Esophagus muscularis mucosa (tissue), 4 donors: ENCODE measurements around the gene ZFAND5. TPM values are rescaled to one million over a fixed set of nuclear protein-coding genes. Genes with fewer than 3 reads are reported as not detected.

Experiments
- DNase-seq: peaks from one replicate; pipeline ENCODE4 v3.0.0-alpha.2; 2017; ENCODE audit errors: extremely low spot score
- H3K27ac ChIP-seq, 4 donors: fragments of 200-600 bp; sonication (generic); replicated peaks in 1 of 4; 1 replicate in 3 of 4; 2 replicates in 1 of 4; pipeline ENCODE4 v1.5.1; 2016 to 2019; ENCODE audit warnings: mild to moderate bottlenecking in 1 of 4
- H3K27me3 ChIP-seq, 4 donors: fragments of 200-600 bp; sonication (generic); one replicate each; pipeline versions ENCODE4 v1.5.1 to v1.6.0; 2016 to 2019
- H3K36me3 ChIP-seq, 4 donors: fragments of 200-600 bp; sonication (generic); one replicate each; pipeline ENCODE4 v1.5.1; 2016 to 2019
- H3K4me1 ChIP-seq, 4 donors: fragments of 200-600 bp; sonication (generic); one replicate each; pipeline ENCODE4 v1.5.1; 2016 to 2019
- H3K4me3 ChIP-seq, 4 donors: fragments of 200-600 bp; sonication (generic); 1 replicate in 2 of 4; 2 replicates in 2 of 4; pipeline ENCODE4 v1.5.1; 2016 to 2019; ENCODE audit warnings: mild to moderate bottlenecking in 4 of 4, moderate library complexity in 1 of 4
- H3K9me3 ChIP-seq, 4 donors: fragments of 200-600 bp; sonication (generic); 1 replicate in 3 of 4; 2 replicates in 1 of 4; pipeline ENCODE4 v1.5.1; 2016 to 2019
- EP300 ChIP-seq: sonication (generic); formaldehyde crosslinking; IDR thresholded peaks from one replicate; pipeline ENCODE4 v1.6.1; 2017; ENCODE audit warnings: antibody characterized with exemption
- POLR2A ChIP-seq: fragments of 450-650 bp; IDR thresholded peaks from one replicate; pipeline ENCODE4 v1.6.1; 2017; ENCODE audit warnings: antibody characterized with exemption, moderate library complexity, mild to moderate bottlenecking, low read depth
- POLR2AphosphoS5 ChIP-seq, 2 donors: sonication (generic); formaldehyde crosslinking; IDR thresholded peaks; one replicate each; pipeline ENCODE4 v1.6.1; 2017; ENCODE audit warnings: antibody characterized with exemption in 2 of 2
- WGBS: methylation state at CpG from one replicate; pipeline ENCODE4 v1.1.5; 2018; 5-methylcytosine and 5-hydroxymethylcytosine counted together
- intact Hi-C: fragments of 100-400 bp; cut with DNase I; formaldehyde crosslinking; loops from one replicate; pipeline ENCODE4 v1.15.1; 2023
- total RNA-seq, 4 donors: library from RNA; depleted of rRNA; stranded (reverse); fragments of >200 nt; gene quantifications; one replicate each; pipeline versions ENCODE4 v1.1.0 to v1.2.1, GENCODE V29; 2016
- TF ChIP-seq, protein P1 (sequence below), 3 experiments: fragments of 200-600 bp in 2 of 3; fragments of 450-650 bp in 1 of 3; sonication (generic) in 2 of 3; IDR thresholded peaks; one replicate each; pipeline ENCODE4 v1.5.1; 2017 to 2019; ENCODE audit warnings: antibody characterized with exemption in 3 of 3, mild to moderate bottlenecking in 2 of 3, moderate library complexity in 1 of 3

Gene ZFAND5
- total RNA-seq, 4 donors from 2014 or later = 176 to 303 (median 225) TPM

DNA sequence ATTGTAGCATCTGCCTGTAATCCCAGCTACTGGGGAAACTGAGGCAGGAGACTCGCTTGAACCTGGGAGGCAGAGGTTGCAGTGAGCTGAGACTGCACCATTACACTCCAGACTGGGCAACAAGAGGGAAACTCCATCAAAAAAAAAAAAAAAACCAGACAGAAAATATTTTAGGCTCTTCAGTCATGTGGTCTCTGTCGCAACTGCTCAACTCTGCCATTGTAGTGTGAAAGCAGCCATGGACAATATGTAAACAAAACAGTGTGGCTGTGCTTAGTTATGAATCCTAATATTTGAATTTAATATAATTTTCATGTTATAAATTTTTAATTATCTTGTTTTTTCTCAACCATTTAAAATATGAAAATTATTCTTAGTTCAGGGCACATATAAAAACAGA lies 38.4 kb downstream of the ZFAND5 start:
- intact Hi-C loops = no loop called here
- Histone ChIP-seq H3K9me3 (no peaks in the 10 kb centered on the region), H3K36me3 (no peaks in the 10 kb centered on the region), H3K4me1 (peaks cover 0 to 15% (median 10%) of the 10 kb centered on the region in 4 donors), H3K27me3 (no peaks in the 10 kb centered on the region), H3K4me3 (no peak overlapping the region), H3K27ac (no peak overlapping the region)
- 76% methylated on average over 2 of the region's 2 CpGs for WGBS
- no peak for DNase-seq
- TF ChIP-seq EP300 = no peak
- no peak for TF ChIP-seq POLR2AphosphoS5 (IDR thresholded peaks at IDR 0.05)
- TF ChIP-seq POLR2A = no peak

DNA sequence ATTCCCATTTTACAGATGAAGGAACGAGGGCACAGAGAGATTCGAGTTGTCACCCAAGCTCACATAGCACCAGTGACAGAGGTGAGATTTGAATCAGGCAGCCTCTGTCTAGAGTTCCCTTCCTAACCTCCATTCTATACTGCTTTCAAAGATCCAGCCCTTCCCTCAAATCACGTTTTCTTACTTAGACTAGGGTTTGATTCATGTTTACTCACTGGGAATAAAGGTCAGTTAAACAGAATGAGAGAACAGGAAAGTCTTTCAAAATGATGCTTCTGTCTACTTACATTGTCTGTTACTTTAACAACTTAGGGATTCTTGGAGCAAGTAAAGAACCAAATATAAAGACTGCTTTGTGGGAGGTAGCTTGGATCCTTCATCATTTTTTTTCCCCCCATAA lies 40.0 kb downstream of the ZFAND5 start:
- TF ChIP-seq EP300 (no peak), POLR2AphosphoS5 (IDR thresholded peaks at IDR 0.05) (no peak), POLR2A (no peak)
- TF ChIP-seq, protein P1, sequence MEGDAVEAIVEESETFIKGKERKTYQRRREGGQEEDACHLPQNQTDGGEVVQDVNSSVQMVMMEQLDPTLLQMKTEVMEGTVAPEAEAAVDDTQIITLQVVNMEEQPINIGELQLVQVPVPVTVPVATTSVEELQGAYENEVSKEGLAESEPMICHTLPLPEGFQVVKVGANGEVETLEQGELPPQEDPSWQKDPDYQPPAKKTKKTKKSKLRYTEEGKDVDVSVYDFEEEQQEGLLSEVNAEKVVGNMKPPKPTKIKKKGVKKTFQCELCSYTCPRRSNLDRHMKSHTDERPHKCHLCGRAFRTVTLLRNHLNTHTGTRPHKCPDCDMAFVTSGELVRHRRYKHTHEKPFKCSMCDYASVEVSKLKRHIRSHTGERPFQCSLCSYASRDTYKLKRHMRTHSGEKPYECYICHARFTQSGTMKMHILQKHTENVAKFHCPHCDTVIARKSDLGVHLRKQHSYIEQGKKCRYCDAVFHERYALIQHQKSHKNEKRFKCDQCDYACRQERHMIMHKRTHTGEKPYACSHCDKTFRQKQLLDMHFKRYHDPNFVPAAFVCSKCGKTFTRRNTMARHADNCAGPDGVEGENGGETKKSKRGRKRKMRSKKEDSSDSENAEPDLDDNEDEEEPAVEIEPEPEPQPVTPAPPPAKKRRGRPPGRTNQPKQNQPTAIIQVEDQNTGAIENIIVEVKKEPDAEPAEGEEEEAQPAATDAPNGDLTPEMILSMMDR (IDR thresholded peaks at IDR 0.05) = no peak
- intact Hi-C loops = no loop called here
- 82% methylated on average over 3 of the region's 3 CpGs for WGBS
- no peaks in the 10 kb centered on the region for H3K36me3 ChIP-seq
- H3K4me1 ChIP-seq = peaks cover 0 to 15% (median 10%) of the 10 kb centered on the region in 4 donors
- H3K4me3 ChIP-seq = no peak overlapping the region
- H3K9me3 ChIP-seq = no peaks in the 10 kb centered on the region
- no peak overlapping the region for H3K27ac ChIP-seq
- no peak for DNase-seq
- no peaks in the 10 kb centered on the region for H3K27me3 ChIP-seq

DNA sequence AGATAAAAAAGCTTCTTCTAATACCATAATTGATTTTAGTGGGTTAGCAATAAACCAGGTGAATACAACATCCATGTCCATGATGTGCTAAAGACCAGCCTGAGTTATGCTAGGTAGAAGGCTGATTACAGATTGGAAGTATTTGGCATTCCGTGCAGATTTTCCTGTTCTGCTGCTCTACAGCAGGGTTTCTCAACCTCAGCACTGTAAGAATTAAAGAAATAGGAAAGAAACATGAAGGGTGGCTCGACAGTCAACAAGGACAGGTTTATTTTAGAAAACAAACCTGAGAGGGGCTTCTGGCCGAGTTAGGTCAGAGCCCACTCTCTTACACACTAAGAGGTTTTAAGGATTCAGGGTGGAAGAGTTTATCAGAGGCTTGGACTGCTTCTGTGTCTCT lies 42.3 kb downstream of the ZFAND5 start:
- Histone ChIP-seq H3K9me3 (no peaks in the 10 kb centered on the region), H3K4me1 (peaks cover 0 to 15% (median 10%) of the 10 kb centered on the region in 4 donors), H3K27ac (peak overlapping the region in 1 of 4 donors; percentile 15), H3K27me3 (no peaks in the 10 kb centered on the region), H3K4me3 (no peak overlapping the region), H3K36me3 (no peaks in the 10 kb centered on the region)
- no peak for TF ChIP-seq EP300
- TF ChIP-seq POLR2A = no peak
- no peak for TF ChIP-seq POLR2AphosphoS5 (IDR thresholded peaks at IDR 0.05)
- TF ChIP-seq, protein P1 (IDR thresholded peaks at IDR 0.05) = no peak
- 80% methylated on average over 3 of the region's 3 CpGs for WGBS
- intact Hi-C loops = no loop called here
- DNase-seq = no peak

DNA sequence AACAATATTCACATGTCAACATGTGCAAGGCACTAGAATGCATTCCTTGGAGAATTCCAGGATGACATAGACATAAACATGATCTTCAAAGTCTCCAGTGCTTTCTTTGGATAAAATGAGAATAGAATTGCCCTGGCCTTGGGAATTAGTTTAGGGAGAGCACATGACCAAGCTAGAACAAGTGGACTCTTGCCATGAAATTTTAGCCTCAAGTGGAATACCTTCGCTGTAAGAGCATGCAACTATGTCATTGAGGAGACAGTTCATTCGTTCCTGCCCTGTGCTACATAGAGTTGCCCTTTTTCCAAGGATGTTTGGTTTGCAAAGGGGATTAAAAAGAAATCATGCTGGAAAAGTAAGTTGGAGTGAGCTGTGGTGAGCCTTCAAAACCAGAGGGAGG lies 42.7 kb downstream of the ZFAND5 start:
- H3K9me3 ChIP-seq = no peaks in the 10 kb centered on the region
- H3K4me1 ChIP-seq = peaks cover 0 to 15% (median 10%) of the 10 kb centered on the region in 4 donors
- no peaks in the 10 kb centered on the region for H3K27me3 ChIP-seq
- TF ChIP-seq POLR2AphosphoS5 (IDR thresholded peaks at IDR 0.05) = peak in 1 of 2 donors; percentile 24
- TF ChIP-seq POLR2A = no peak
- 52% methylated on average over 2 of the region's 2 CpGs for WGBS
- intact Hi-C loops = no loop called here
- DNase-seq = no peak
- H3K4me3 ChIP-seq = no peak overlapping the region
- no peaks in the 10 kb centered on the region for H3K36me3 ChIP-seq
- H3K27ac ChIP-seq = peak overlapping the region in 1 of 4 donors; percentile 15

DNA sequence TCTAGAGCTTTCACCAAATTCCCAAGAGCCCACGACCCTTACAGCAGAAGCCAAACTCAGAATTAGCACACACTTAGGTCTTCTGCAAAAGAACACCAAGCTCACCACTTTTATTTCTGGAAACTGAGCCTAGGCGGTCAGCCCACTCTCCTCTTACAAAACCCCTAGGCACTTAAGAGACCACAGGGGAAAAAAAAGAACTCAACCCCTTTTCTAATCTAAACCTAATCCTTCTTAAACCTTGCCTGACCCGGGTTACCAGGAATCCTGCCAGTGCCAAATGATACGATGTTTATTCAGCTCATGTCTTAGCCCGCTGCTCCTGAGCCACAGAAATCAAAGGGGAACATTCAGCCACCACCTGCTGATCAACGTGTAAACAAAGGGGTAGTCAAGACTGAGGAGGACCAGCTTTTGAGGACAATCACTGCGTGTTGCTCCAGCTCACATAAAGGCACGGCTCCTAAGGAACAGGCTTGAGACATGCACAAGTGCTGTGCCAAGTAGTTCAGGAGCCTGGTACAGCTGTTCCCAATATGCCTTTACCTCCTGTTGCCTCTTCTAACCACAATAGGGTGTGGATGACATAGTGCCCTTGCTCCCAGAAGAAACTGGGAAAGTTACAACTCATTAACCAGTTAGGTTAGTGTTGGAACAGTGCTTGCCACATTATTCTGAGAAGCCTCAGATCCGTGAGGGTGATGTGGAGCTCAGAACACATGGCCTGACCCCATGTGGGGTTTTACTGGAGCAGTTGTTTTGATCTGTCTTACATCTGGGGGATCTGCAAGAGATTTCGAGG lies 49.3 kb downstream of the ZFAND5 start:
- Histone ChIP-seq H3K9me3 (no peaks in the 10 kb centered on the region), H3K27me3 (no peaks in the 10 kb centered on the region), H3K36me3 (no peaks in the 10 kb centered on the region), H3K27ac (peak overlapping the region; percentile 67 to 80 (median 77)), H3K4me1 (peaks cover 14 to 46% (median 41%) of the 10 kb centered on the region in 4 donors), H3K4me3 (peak overlapping the region; percentile 22 to 50 (median 28))
- 17% methylated on average over 9 of the region's 10 CpGs for WGBS
- intact Hi-C loops = no loop called here
- TF ChIP-seq, protein P1 (IDR thresholded peaks at IDR 0.05) = no peak
- peak; percentile 27 to 68 for TF ChIP-seq POLR2AphosphoS5 (IDR thresholded peaks at IDR 0.05)
- TF ChIP-seq EP300 = no peak
- no peak for TF ChIP-seq POLR2A
- no peak for DNase-seq
